Vagina (tissue), 2 donors: ENCODE results near the gene ICA1L.

Experiments
- CTCF ChIP-seq, 3 experiments: fragments of 450-650 bp in 2 of 3; fragments of 200-600 bp in 1 of 3; sonication (generic) in 1 of 3; IDR thresholded peaks; one replicate each; pipeline ENCODE4 v1.5.1; 2017 to 2019; ENCODE audit warnings: antibody characterized with exemption in 3 of 3, mild to moderate bottlenecking in 2 of 3, moderate library complexity in 2 of 3
- POLR2A ChIP-seq, 2 donors: fragments of 450-650 bp; IDR thresholded peaks; one replicate each; pipeline ENCODE4 v1.6.1; 2017; ENCODE audit warnings: antibody characterized with exemption in 2 of 2, mild to moderate bottlenecking in 2 of 2, moderate library complexity in 2 of 2
- POLR2AphosphoS5 ChIP-seq, 2 donors: sonication (generic); formaldehyde crosslinking; IDR thresholded peaks; one replicate each; pipeline ENCODE4 v1.9.0; 2017; ENCODE audit warnings: antibody characterized with exemption in 2 of 2, mild to moderate bottlenecking in 2 of 2, low read depth in 1 of 2; ENCODE audit not compliant: insufficient read depth in 1 of 2

GRCh38 chr2:202824901-202825300 is 46.7 kb downstream of the ICA1L start:
- no peak for TF ChIP-seq CTCF (IDR thresholded peaks at IDR 0.05)
- no peak for TF ChIP-seq POLR2A (IDR thresholded peaks at IDR 0.05)
- TF ChIP-seq POLR2AphosphoS5 (IDR thresholded peaks at IDR 0.05; ENCODE audit: insufficient read depth in 1 of 2, low read depth in 1 of 2): no peak
